Fibroblast of pulmonary artery (primary cell): ENCODE data around the gene ARHGEF33.

Source experiments
- DNase-seq: peaks from one replicate; pipeline ENCODE4 v3.0.0-alpha.2; 2010; ENCODE audit warnings: low read depth
- H3K4me3 ChIP-seq: replicated peaks from 2 replicates; pipeline ENCODE4 v1.5.1; 2011; ENCODE audit warnings: low read depth, mild to moderate bottlenecking, control low read depth, low read length, moderate library complexity
- TF ChIP-seq, protein P1 (sequence below): IDR thresholded peaks from 2 replicates; pipeline ENCODE4 v1.5.1; 2011; ENCODE audit warnings: mild to moderate bottlenecking, control low read depth, low read length, inconsistent platforms; ENCODE audit errors: missing control alignments

Gene ARHGEF33

DNA sequence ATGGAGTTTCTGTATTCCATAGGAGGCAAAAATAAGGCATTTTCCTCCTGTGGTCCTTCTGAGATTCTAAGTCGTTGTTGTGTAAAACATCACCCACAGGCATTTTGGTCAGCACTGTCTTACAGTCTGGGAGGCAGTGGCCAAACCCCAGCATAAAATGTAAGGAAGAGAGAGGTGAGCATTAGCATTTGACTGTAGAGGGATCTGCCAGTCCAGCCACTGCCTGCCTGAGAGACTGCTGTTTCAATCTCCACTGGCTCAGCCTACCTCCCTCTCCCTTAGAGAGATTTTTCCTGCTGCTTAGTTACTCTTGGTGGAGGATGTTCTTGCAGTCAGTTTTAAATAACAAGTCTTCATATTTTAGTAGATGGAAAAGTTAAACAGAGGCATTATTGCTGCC lies 77.0 kb downstream of the ARHGEF33 start:
- H3K4me3 ChIP-seq, result no peak overlapping the region
- DNase-seq, result no peak
- TF ChIP-seq, protein P1, sequence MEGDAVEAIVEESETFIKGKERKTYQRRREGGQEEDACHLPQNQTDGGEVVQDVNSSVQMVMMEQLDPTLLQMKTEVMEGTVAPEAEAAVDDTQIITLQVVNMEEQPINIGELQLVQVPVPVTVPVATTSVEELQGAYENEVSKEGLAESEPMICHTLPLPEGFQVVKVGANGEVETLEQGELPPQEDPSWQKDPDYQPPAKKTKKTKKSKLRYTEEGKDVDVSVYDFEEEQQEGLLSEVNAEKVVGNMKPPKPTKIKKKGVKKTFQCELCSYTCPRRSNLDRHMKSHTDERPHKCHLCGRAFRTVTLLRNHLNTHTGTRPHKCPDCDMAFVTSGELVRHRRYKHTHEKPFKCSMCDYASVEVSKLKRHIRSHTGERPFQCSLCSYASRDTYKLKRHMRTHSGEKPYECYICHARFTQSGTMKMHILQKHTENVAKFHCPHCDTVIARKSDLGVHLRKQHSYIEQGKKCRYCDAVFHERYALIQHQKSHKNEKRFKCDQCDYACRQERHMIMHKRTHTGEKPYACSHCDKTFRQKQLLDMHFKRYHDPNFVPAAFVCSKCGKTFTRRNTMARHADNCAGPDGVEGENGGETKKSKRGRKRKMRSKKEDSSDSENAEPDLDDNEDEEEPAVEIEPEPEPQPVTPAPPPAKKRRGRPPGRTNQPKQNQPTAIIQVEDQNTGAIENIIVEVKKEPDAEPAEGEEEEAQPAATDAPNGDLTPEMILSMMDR, result no peak

DNA sequence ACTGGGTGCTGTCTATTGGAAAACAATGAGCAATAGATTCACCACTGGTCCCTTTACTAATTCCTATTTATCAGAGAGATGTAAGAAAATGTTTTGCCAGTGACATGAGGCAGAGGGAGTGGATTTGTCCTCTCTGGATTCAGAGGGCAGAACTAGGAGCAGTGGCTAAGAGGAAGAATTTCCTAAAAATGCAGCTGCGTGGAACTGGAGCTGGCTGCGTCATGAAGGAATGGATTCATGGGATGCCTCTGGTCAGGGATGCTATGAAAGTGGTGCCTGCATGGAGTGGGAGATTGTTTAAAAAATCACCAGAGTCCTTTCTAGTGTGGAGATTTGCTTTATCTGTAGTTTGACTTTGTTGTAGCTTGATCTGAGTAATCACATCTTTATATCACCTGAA lies 78.3 kb downstream of the ARHGEF33 start:
- H3K4me3 ChIP-seq, result no peak overlapping the region
- TF ChIP-seq, protein P1, result no peak
- no peak for DNase-seq

DNA sequence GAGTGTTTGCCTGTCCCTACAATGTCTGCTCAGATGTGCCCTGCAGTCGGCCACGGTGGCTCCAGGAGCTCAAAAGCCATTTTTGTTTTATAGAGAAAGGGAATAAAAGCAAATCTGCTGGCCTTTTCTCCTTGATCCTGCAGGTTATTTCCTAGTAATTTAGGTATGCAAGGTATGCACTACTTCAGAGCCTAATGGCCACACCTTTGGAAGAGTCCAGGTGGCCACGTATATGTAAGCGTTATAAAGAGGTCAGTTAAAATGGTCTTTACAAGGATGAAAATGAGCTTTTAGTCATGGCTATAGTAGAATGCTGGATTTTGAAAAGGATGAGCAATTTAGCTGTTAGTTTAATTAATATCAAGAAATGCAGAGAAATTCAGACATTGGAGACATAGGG lies 81.7 kb downstream of the ARHGEF33 start:
- no peak for DNase-seq
- no peak overlapping the region for H3K4me3 ChIP-seq
- TF ChIP-seq, protein P1, result no peak

DNA sequence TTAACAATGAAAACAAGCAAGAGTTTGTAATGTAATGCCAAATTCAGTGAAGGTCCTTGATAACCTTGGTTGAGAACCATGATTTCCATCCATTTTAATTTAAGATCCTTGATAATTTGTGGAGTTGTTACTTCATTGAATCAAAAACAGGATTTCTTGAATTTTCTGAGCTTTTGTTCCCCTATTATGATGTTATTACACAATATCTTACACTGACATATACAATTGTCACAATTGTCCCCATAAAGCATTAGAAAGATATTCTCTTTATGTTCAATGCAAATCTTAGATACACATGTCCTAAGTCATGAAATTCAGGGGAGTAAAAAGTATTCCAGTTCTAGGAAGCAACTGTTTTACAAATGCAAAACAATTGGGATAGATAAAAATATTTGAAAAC lies 83.6 kb downstream of the ARHGEF33 start:
- H3K4me3 ChIP-seq, result no peak overlapping the region
- DNase-seq, result no peak
- TF ChIP-seq, protein P1, result no peak

DNA sequence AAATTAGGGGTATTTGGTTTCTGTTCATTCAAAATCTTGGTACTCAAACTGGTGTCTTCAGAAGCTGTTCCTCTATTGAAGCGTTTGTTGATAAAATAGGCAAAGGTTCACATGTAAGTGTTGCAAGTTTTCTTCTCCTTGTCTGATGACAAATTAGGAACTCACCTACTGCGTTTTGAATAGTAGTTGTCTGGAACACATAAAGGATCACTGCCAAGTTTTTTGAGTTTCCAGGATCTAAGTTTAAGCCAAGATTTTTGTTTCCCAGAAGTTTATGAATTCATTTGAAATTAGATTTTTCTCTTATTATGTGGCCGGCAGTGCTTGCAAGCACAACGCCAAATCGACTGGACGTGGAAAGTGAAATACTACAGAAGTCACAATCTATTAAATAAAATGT lies 85.4 kb downstream of the ARHGEF33 start:
- no peak for DNase-seq
- H3K4me3 ChIP-seq, result no peak overlapping the region
- TF ChIP-seq, protein P1, result no peak

DNA sequence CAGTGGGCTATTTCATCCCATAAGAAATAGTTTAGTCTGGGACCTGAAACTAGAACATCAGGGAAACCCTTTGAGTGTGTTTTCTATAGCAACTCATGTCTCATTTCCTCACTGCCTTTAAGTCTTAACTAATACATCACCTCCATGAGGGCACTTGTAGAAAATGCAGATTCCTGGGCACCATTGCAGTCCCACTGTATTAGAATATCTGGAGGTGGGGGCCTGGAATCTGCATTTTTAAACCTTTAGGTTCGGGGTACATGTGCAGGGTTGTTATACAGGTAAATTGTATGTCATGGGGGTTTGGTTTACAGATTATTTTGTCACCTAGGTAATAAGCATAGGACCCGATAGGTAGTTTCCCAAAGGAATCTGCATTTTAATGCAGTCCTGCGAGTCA lies 87.4 kb downstream of the ARHGEF33 start:
- H3K4me3 ChIP-seq, result no peak overlapping the region
- TF ChIP-seq, protein P1, result no peak
- DNase-seq, result no peak

DNA sequence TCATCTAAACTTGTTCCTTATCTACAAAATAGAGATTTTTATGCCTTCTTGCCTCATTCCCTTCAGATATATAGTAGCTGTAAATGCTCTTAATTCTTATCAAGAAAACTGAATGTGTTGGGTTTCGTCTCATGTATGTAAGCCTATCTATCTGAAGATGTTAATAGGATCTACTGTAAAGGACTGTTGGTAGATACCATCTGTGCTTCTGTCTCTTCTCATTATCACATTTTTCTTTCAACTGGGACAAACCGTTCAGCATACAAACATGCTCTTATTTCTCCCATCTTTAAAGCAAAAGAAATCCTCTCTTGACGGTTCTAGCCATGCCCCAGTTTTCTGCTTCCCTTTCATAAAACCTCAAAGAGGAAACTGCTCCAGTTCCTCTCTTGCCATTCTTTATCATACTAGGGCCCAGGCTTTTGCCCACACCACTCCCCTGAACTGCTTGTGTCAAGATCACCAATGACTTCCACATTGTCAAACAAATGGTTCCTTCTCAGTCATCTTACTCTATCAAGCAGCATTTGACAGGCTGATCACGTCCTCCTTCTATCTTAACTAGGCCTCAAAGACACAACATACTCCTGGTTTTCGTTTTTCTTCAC lies 88.7 kb downstream of the ARHGEF33 start:
- no peak overlapping the region for H3K4me3 ChIP-seq
- no peak for DNase-seq
- TF ChIP-seq, protein P1, result no peak
